ENCODE measurements around the gene CTDSP2. TPM values are rescaled to one million over a fixed set of nuclear protein-coding genes. Genes with fewer than 3 reads are reported as not detected.
"Not testable (repeated sequence)": the region's sequence is repeated elsewhere in the genome, so short reads cannot be mapped to it uniquely, and the experiment has no call there.

The CTDSP2 gene
- total and polyA plus RNA-seq, 12 donors: 31.2 to 138 (median 82.7) TPM

DNA sequence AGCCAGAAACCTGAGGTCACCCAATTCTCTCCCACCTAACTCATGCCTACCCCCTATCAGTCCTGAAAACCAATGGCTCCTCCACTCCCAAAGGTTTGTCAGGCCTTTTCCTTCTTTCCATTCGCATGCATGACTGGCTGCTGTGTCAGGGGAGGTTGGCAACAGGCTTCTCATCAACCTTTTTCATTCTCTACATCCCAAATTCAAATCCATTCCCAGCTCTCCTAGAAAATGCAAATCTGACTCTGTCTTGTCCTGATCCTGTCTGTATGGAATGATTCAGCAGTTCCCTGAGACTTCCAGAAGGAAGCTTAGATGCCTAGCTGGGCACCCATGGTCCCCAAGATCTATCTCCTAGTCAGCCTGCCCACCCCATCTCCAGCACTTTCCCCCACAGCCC, 5.0 kb upstream of the CTDSP2 start:
- peaks cover 0 to 61% (median 33%) of the 10 kb centered on the region in 9 donors for H3K4me1 ChIP-seq

DNA sequence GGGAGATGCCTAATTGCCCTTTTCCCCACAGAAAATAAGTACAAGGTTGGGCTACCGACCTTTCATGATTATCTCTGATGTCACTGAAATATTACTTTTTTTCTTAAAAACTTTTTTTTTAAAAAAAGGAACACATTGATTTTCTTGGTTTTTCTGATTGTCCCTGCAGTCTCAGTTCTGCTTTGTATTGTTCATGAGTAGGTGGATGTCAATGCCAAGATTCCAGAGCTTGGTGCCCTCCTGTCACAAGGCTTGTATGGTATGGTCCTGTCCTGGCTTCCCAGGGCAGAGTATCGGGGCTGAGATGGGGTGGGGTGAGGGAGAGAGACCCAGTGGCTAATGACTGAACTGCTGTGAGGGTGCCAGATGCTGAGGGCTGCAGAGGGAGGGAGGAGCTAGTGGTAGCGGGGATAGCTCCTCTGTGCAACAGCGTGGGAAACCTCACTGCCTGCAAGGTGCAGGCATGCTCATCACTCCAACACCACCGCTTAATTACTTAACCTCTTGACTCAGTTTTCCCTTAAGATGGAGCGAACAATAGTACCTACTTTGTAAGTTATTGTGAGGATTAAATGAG, 4.4 kb upstream of the CTDSP2 start:
- Histone ChIP-seq H3K36me3 (no peaks in the 10 kb centered on the region), H3K27me3 (peaks cover 0 to 18% (median 0%) of the 10 kb centered on the region in 7 donors), H3K4me1 (peaks cover 0 to 61% (median 33%) of the 10 kb centered on the region in 9 donors), H3K9me3 (no peaks in the 10 kb centered on the region), H3K4me3 (no peak overlapping the region), H3K27ac (peak overlapping the region in 6 of 10 donors; percentile 10 to 89 (median 62))
- intact Hi-C loops (cut with DNase I): no loop called here
- 38 to 51% methylated on average over 6 of the region's 6 CpGs for WGBS, 2 donors
- DNase-seq (no peak), ATAC-seq (no peak)
- TF ChIP-seq, protein P1, sequence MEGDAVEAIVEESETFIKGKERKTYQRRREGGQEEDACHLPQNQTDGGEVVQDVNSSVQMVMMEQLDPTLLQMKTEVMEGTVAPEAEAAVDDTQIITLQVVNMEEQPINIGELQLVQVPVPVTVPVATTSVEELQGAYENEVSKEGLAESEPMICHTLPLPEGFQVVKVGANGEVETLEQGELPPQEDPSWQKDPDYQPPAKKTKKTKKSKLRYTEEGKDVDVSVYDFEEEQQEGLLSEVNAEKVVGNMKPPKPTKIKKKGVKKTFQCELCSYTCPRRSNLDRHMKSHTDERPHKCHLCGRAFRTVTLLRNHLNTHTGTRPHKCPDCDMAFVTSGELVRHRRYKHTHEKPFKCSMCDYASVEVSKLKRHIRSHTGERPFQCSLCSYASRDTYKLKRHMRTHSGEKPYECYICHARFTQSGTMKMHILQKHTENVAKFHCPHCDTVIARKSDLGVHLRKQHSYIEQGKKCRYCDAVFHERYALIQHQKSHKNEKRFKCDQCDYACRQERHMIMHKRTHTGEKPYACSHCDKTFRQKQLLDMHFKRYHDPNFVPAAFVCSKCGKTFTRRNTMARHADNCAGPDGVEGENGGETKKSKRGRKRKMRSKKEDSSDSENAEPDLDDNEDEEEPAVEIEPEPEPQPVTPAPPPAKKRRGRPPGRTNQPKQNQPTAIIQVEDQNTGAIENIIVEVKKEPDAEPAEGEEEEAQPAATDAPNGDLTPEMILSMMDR (IDR thresholded peaks at IDR 0.05): no peak

More for the DNA sequence above, 5.0 kb upstream of the CTDSP2 start:
- peaks cover 0 to 18% (median 0%) of the 10 kb centered on the region in 7 donors for H3K27me3 ChIP-seq
- H3K27ac ChIP-seq: peak overlapping the region in 8 of 10 donors; percentile 77 to 91 (median 88)
- H3K4me3 ChIP-seq: no peak overlapping the region
- 79 to 92% methylated on average over 1 of the region's 1 CpG for WGBS, 2 donors
- no peaks in the 10 kb centered on the region for H3K36me3 ChIP-seq
- TF ChIP-seq, protein P1 (IDR thresholded peaks at IDR 0.05): no peak
- ATAC-seq: no peak
- DNase-seq: no peak
- peaks cover 0 to 4% (median 0%) of the 10 kb centered on the region in 11 donors for H3K9me3 ChIP-seq
- intact Hi-C loops (cut with DNase I): no loop called here

DNA sequence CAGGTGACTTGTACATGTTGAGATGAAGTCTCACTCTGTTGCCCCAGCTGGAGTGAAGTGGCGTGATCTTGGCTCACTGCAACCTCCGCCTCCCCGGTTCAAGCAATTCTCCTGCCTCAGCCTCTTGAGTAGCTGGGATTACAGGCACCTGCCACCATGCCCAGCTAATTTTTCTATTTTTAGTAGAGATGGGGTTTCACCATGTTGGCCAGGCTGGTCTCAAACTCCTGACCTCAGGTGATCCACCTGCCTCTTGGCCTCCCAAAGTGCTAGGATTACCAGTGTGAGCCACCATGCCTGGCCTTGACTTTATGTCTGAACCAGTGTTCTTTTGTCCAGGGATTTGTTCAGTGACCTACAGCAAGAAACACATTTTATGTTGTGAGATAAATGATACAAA, 2.9 kb upstream of the CTDSP2 start:
- H3K4me3 ChIP-seq; DNase-seq; H3K9me3 ChIP-seq; H3K27ac ChIP-seq; intact Hi-C loops (cut with DNase I); H3K36me3 ChIP-seq; ATAC-seq: not testable (repeated sequence)
- Histone ChIP-seq H3K4me1 (peaks cover 0 to 52% (median 29%) of the 10 kb centered on the region in 9 donors), H3K27me3 (peaks cover 0 to 18% (median 0%) of the 10 kb centered on the region in 7 donors)
- 84 to 95% methylated on average over 3 of the region's 3 CpGs for WGBS, 2 donors

DNA sequence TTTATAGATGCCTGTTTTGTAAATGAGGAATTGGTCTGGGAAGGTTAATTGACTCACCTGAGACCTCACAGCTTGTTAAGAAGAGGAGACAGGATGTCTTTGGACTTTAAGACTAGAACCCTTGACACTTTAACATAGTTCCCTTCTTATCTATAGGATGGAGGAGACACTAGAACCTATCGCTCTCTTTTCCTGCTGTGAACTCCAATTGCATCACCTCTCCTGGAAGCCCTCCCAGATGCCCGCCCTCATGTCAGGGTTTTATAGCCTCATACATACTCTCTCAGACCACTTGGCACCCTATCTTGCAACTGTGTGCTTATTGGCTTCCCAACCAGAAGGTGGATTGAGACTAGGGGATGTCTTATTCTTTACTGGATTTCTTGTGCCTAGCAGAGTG, 2.5 kb upstream of the CTDSP2 start:
- ATAC-seq (no peak), DNase-seq (no peak)
- Histone ChIP-seq H3K4me3 (no peak overlapping the region), H3K9me3 (no peaks in the 10 kb centered on the region), H3K36me3 (peaks cover 0 to 4% (median 0%) of the 10 kb centered on the region in 9 donors), H3K4me1 (peaks cover 3 to 53% (median 31%) of the 10 kb centered on the region in 9 donors), H3K27me3 (peaks cover 0 to 18% (median 0%) of the 10 kb centered on the region in 7 donors), H3K27ac (no peak overlapping the region)
- TF ChIP-seq, protein P1 (IDR thresholded peaks at IDR 0.05): no peak
- intact Hi-C loops (cut with DNase I): no loop called here
- 92 to 94% methylated on average over 2 of the region's 2 CpGs for WGBS, 2 donors

DNA sequence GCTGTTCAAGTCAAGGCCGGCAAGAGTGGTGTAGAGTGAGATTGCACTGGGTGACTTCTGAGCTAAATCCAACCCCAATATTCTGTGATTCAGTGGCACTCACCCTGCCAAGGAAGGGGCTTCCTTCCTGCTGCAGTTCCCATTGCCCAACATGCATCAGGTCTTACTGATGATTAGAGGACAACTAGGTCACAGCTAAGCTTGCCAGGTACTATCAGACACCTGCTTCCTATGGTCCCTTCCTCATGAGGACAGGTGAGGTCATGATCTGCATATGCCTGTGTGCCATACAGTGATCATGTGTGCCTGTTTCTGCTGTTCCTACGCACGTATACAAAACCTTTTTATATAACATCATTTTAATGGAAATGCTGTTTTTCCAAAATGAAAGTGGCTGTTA, 1.7 kb upstream of the CTDSP2 start:
- H3K4me1 ChIP-seq: peaks cover 10 to 55% (median 39%) of the 10 kb centered on the region in 9 donors
- intact Hi-C loops (cut with DNase I): no loop called here
- H3K27ac ChIP-seq: peak overlapping the region in 1 of 10 donors; percentile 100

More for the DNA sequence above, 1.7 kb upstream of the CTDSP2 start:
- 95 to 96% methylated on average over 3 of the region's 3 CpGs for WGBS, 2 donors
- ATAC-seq (no peak), DNase-seq (no peak)
- Histone ChIP-seq H3K9me3 (no peaks in the 10 kb centered on the region), H3K4me3 (no peak overlapping the region), H3K36me3 (peaks cover 0 to 12% (median 0%) of the 10 kb centered on the region in 9 donors), H3K27me3 (peaks cover 0 to 18% (median 0%) of the 10 kb centered on the region in 7 donors)
- TF ChIP-seq, protein P1 (IDR thresholded peaks at IDR 0.05): no peak

Measured in heart right ventricle (tissue), 16 donors.